Neural progenitor cell (in vitro differentiated cells): Measurements from ENCODE around the gene CISD3. TPM values are rescaled to one million over a fixed set of nuclear protein-coding genes. Genes with fewer than 3 reads are reported as not detected.

Experiments used
- DNase-seq: peaks from one replicate; pipeline ENCODE4 v3.0.0-alpha.2; 2016; ENCODE audit warnings: low spot score
- H2AFZ ChIP-seq: fragments of 200-600 bp; sonication (generic); replicated peaks from 2 replicates; pipeline ENCODE4 v1.6.1; 2016; ENCODE audit warnings: antibody characterized with exemption
- H3F3A ChIP-seq: fragments of 200-600 bp; sonication (generic); 2 replicates; pipeline ENCODE4 v1.6.1; 2016; ENCODE audit warnings: antibody characterized with exemption, low read depth
- H3K27ac ChIP-seq: fragments of 200-600 bp; sonication (generic); 2 replicates; pipeline ENCODE4 v1.5.1; 2016; ENCODE audit warnings: mild to moderate bottlenecking
- H3K27me3 ChIP-seq: fragments of 200-600 bp; sonication (generic); 2 replicates; pipeline ENCODE4 v1.6.1; 2016; ENCODE audit warnings: mild to moderate bottlenecking, moderate library complexity
- H3K36me3 ChIP-seq: fragments of 200-600 bp; sonication (generic); 2 replicates; pipeline ENCODE4 v1.5.1; 2016
- H3K4me1 ChIP-seq: fragments of 200-600 bp; sonication (generic); 2 replicates; pipeline ENCODE4 v1.6.1; 2016; ENCODE audit warnings: mixed run types
- H3K4me2 ChIP-seq: fragments of 200-600 bp; sonication (generic); 2 replicates; pipeline ENCODE4 v1.6.1; 2016
- H3K4me3 ChIP-seq: fragments of 200-600 bp; sonication (generic); 2 replicates; pipeline ENCODE4 v1.5.1; 2016
- H3K79me2 ChIP-seq: fragments of 200-600 bp; sonication (generic); 2 replicates; pipeline ENCODE4 v1.6.1; 2016; ENCODE audit warnings: low read depth
- H3K9ac ChIP-seq: fragments of 200-600 bp; sonication (generic); 2 replicates; pipeline ENCODE4 v1.6.1; 2016
- H3K9me3 ChIP-seq: fragments of 200-600 bp; sonication (generic); 2 replicates; pipeline ENCODE4 v1.5.1; 2016; ENCODE audit warnings: low read depth
- H4K20me1 ChIP-seq: fragments of 200-600 bp; sonication (generic); 2 replicates; pipeline ENCODE4 v1.6.1; 2016; ENCODE audit warnings: low read depth
- H3K27ac Mint-ChIP-seq: 3 replicates; pipeline ENCODE4 v1.8.0; 2021; ENCODE audit warnings: mixed read lengths
- H3K27me3 Mint-ChIP-seq: 2 replicates; pipeline ENCODE4 v1.8.0; 2022; ENCODE audit warnings: low read depth, mild to moderate bottlenecking, inconsistent platforms, moderate library complexity, mixed read lengths; ENCODE audit not compliant: insufficient read depth
- H3K36me3 Mint-ChIP-seq: 3 replicates; pipeline ENCODE4 v1.8.0; 2021; ENCODE audit warnings: mixed read lengths
- H3K4me1 Mint-ChIP-seq: 3 replicates; pipeline ENCODE4 v1.8.0; 2021; ENCODE audit warnings: mixed read lengths
- H3K4me3 Mint-ChIP-seq: 3 replicates; pipeline ENCODE4 v1.8.0; 2021; ENCODE audit warnings: mild to moderate bottlenecking, moderate library complexity, mixed read lengths
- H3K9me3 Mint-ChIP-seq: 3 replicates; pipeline ENCODE4 v1.8.0; 2020; ENCODE audit warnings: mixed read lengths
- EZH2 ChIP-seq: fragments of 200-600 bp; sonication (generic); IDR thresholded peaks from 2 replicates; pipeline ENCODE4 v1.6.1; 2017; ENCODE audit warnings: antibody characterized with exemption, mild to moderate bottlenecking, moderate library complexity
- EZH2phosphoT487 ChIP-seq: fragments of 200-600 bp; sonication (generic); IDR thresholded peaks from 2 replicates; pipeline ENCODE4 v1.6.1; 2017; ENCODE audit warnings: antibody characterized with exemption
- total RNA-seq: library from RNA; depleted of rRNA; stranded (reverse); fragments of >200 nt; gene quantifications from 2 replicates; pipeline ENCODE4 v1.2.3, GENCODE V29; 2015; ENCODE audit warnings: low replicate concordance
- TF ChIP-seq, protein P1 (sequence below): fragments of 200-600 bp; sonication (generic); IDR thresholded peaks from 2 replicates; pipeline ENCODE4 v1.5.1; 2017; ENCODE audit warnings: antibody characterized with exemption, mild to moderate bottlenecking

The CISD3 gene
- total RNA-seq, 1 donor from 2014 or later = 0.60 TPM

DNA sequence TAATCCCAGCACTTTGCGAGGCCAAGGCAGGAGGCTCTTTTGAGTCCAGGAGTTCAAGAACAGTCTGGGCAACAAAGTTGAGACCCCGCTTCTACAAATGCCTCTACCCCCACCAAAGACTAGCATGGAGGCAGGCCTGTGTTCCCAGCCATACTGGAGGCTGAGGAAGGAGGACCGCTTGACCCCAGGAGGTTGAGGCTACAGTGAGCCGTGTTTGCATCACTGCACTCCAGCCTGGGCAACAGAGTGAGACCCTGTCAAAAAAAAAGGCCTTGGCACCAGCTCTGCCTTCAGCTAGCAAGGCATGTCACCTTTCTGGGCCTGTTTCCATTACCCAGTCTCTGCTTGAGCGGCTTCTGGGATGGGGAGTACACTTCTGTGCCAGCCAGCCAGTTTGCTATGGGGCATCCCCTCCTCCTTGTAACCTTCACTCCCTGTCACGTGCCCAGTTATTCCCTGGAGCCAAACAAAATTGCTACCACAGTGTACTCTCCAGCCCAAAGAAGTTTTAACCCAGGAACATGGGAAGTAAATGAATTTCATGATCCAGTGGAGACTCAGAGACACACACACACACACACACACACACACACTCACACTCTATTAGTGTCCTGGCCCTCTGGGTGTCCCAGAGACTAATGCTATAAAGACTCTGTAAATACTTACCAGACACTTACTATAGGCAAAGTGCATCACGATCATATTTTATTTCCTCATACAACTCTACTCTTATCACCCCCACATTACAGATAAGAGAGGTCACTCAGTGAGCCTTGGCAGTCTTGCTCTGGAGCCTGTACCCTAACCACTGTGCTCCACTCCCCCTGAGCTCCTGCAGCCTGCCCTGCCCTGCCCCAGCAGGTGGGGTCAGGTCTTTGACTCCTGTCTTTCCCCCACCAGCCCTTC is 2.5 kb downstream of the CISD3 start:
- peaks cover 10% of the 10 kb centered on the region for H3K27me3 Mint-ChIP-seq

GRCh38 chr17:38733282-38733981 is 3.3 kb downstream of the CISD3 start:
- no peaks in the 10 kb centered on the region for H3K9me3 ChIP-seq
- no peak for DNase-seq
- peaks cover 13% of the 10 kb centered on the region for H3K36me3 Mint-ChIP-seq
- no peak overlapping the region for H3K27ac ChIP-seq
- H3K9ac ChIP-seq = no peak overlapping the region
- peaks cover 13% of the 10 kb centered on the region for H3K27me3 ChIP-seq
- H3K27ac Mint-ChIP-seq = no peak overlapping the region
- H4K20me1 ChIP-seq = peaks cover 75% of the 10 kb centered on the region
- TF ChIP-seq EZH2phosphoT487 (no peak), EZH2 (no peak)
- TF ChIP-seq, protein P1, sequence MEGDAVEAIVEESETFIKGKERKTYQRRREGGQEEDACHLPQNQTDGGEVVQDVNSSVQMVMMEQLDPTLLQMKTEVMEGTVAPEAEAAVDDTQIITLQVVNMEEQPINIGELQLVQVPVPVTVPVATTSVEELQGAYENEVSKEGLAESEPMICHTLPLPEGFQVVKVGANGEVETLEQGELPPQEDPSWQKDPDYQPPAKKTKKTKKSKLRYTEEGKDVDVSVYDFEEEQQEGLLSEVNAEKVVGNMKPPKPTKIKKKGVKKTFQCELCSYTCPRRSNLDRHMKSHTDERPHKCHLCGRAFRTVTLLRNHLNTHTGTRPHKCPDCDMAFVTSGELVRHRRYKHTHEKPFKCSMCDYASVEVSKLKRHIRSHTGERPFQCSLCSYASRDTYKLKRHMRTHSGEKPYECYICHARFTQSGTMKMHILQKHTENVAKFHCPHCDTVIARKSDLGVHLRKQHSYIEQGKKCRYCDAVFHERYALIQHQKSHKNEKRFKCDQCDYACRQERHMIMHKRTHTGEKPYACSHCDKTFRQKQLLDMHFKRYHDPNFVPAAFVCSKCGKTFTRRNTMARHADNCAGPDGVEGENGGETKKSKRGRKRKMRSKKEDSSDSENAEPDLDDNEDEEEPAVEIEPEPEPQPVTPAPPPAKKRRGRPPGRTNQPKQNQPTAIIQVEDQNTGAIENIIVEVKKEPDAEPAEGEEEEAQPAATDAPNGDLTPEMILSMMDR = no peak
- H3K79me2 ChIP-seq = no peaks in the 10 kb centered on the region
- H3K9me3 Mint-ChIP-seq = no peaks in the 10 kb centered on the region
- peaks cover 19% of the 10 kb centered on the region for H3K4me1 Mint-ChIP-seq
- peaks cover 59% of the 10 kb centered on the region for H3F3A ChIP-seq
- peaks cover 5% of the 10 kb centered on the region for H3K4me1 ChIP-seq
- H3K36me3 ChIP-seq = no peaks in the 10 kb centered on the region
- H3K4me3 ChIP-seq = no peak overlapping the region
- H3K4me3 Mint-ChIP-seq = no peak overlapping the region
- no peak overlapping the region for H2AFZ ChIP-seq
- no peak overlapping the region for H3K4me2 ChIP-seq
- H3K27me3 Mint-ChIP-seq = peaks cover 10% of the 10 kb centered on the region

More for the DNA sequence above, 2.5 kb downstream of the CISD3 start:
- no peak for DNase-seq
- Mint-ChIP-seq H3K4me3 (no peak overlapping the region), H3K9me3 (no peaks in the 10 kb centered on the region), H3K27ac (no peak overlapping the region), H3K4me1 (peaks cover 21% of the 10 kb centered on the region), H3K36me3 (peaks cover 14% of the 10 kb centered on the region)
- Histone ChIP-seq H2AFZ (no peak overlapping the region), H3K4me1 (peaks cover 5% of the 10 kb centered on the region), H3K79me2 (no peaks in the 10 kb centered on the region), H3K9me3 (no peaks in the 10 kb centered on the region), H3K4me3 (no peak overlapping the region), H3K27me3 (peaks cover 13% of the 10 kb centered on the region), H3K9ac (no peak overlapping the region), H3F3A (peaks cover 56% of the 10 kb centered on the region), H3K4me2 (no peak overlapping the region), H3K27ac (no peak overlapping the region), H3K36me3 (no peaks in the 10 kb centered on the region), H4K20me1 (peaks cover 68% of the 10 kb centered on the region)
- TF ChIP-seq EZH2phosphoT487 = no peak
- TF ChIP-seq EZH2 = no peak
- TF ChIP-seq, protein P1 = no peak

DNA sequence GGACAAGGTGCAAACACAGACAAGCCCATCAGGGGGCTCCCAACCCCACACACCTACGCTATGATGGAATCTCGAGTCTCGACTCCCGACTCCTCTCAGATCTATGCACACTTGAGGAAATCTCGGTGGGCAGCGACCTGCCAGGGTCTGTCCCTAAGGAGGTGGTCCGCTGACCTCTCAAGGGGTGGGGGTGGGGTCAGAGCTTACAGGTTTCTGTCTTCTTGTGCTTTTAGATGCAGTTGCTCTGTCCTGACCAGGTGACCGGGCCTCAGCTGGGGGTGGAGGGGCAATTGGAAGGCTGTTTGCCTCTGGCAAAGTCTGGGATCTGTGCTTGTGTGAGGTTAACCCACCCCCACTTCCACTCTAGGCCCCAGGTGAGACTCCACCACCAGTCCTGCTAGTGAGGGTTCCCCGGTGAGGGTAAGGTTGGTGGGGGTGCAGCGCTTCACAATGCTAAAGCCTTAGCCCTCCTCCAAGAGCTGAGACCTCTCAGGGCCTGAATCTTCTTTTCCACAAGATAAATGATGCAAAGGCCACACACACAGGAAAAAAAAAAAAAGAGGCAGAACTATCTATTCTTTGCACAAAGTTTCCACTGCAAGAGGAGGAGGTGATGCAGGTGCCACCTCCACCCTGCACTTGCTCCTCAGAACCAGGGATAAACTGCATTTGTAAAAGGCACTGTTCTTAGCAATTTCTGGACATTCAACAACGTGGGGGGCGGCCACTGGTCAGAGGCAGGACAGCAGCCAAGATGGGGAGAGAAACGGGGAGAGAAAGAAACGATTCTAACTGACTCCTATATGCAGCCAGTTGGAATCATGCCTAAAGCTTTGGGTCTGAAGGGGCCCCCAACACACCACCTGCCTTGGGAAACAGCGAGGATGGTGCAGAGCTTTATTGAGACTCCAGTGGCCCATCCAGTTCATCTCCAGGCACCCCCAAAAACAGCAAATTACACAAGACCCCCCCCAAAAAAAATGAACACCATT is 4.1 kb downstream of the CISD3 start:
- no peaks in the 10 kb centered on the region for H3K36me3 ChIP-seq

More for the DNA sequence above, 4.1 kb downstream of the CISD3 start:
- Histone ChIP-seq H3K4me3 (no peak overlapping the region), H3K9ac (no peak overlapping the region), H2AFZ (no peak overlapping the region), H3K79me2 (peaks cover 7% of the 10 kb centered on the region), H4K20me1 (peaks cover 83% of the 10 kb centered on the region), H3F3A (peaks cover 55% of the 10 kb centered on the region), H3K9me3 (no peaks in the 10 kb centered on the region), H3K27me3 (peaks cover 5% of the 10 kb centered on the region), H3K4me1 (peaks cover 5% of the 10 kb centered on the region), H3K4me2 (no peak overlapping the region), H3K27ac (no peak overlapping the region)
- Mint-ChIP-seq H3K4me3 (peak overlapping the region; percentile 5), H3K27me3 (peaks cover 10% of the 10 kb centered on the region), H3K4me1 (peaks cover 16% of the 10 kb centered on the region), H3K27ac (no peak overlapping the region), H3K9me3 (no peaks in the 10 kb centered on the region), H3K36me3 (peaks cover 13% of the 10 kb centered on the region)
- no peak for DNase-seq
- TF ChIP-seq EZH2phosphoT487 = no peak
- no peak for TF ChIP-seq EZH2
- TF ChIP-seq, protein P1 = peak; percentile 19
